OCI-LY7 (cell line): Measurements from ENCODE around the gene RNF41.

Source experiments
- EZH2phosphoT487 ChIP-seq: fragments of 200-600 bp; sonication (generic); IDR thresholded peaks from 2 replicates; pipeline ENCODE4 v1.6.1; 2018; ENCODE audit warnings: low read depth, borderline replicate concordance, mild to moderate bottlenecking, mixed run types, antibody characterized with exemption, low read length, moderate library complexity, mixed read lengths
- TF ChIP-seq, protein P1 (sequence below): fragments of 200-600 bp; sonication (generic); conservative IDR thresholded peaks from 2 replicates; pipeline ENCODE4 v1.5.1; 2014; ENCODE audit warnings: mild to moderate bottlenecking, antibody characterized with exemption, low read length, moderate library complexity, mixed read lengths

- TF ChIP-seq, protein P1, sequence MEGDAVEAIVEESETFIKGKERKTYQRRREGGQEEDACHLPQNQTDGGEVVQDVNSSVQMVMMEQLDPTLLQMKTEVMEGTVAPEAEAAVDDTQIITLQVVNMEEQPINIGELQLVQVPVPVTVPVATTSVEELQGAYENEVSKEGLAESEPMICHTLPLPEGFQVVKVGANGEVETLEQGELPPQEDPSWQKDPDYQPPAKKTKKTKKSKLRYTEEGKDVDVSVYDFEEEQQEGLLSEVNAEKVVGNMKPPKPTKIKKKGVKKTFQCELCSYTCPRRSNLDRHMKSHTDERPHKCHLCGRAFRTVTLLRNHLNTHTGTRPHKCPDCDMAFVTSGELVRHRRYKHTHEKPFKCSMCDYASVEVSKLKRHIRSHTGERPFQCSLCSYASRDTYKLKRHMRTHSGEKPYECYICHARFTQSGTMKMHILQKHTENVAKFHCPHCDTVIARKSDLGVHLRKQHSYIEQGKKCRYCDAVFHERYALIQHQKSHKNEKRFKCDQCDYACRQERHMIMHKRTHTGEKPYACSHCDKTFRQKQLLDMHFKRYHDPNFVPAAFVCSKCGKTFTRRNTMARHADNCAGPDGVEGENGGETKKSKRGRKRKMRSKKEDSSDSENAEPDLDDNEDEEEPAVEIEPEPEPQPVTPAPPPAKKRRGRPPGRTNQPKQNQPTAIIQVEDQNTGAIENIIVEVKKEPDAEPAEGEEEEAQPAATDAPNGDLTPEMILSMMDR = no peak
- no peak for TF ChIP-seq EZH2phosphoT487
Observed at GRCh38 chr12:56159482-56160192, 62.1 kb downstream of the RNF41 start.
